Subcutaneous preadipocyte (primary cell): ENCODE data around the gene MT1X. TPM values are rescaled to one million over a fixed set of nuclear protein-coding genes. Genes with fewer than 3 reads are reported as not detected.

ENCODE experiments used
- total RNA-seq: library from RNA; depleted of rRNA; stranded (reverse); fragments of >200 nt; gene quantifications from 2 replicates; pipeline ENCODE4 v1.2.3, GENCODE V29; 2012

The MT1X gene
- 116 and 429 TPM in 2 replicates for total RNA-seq

DNA sequence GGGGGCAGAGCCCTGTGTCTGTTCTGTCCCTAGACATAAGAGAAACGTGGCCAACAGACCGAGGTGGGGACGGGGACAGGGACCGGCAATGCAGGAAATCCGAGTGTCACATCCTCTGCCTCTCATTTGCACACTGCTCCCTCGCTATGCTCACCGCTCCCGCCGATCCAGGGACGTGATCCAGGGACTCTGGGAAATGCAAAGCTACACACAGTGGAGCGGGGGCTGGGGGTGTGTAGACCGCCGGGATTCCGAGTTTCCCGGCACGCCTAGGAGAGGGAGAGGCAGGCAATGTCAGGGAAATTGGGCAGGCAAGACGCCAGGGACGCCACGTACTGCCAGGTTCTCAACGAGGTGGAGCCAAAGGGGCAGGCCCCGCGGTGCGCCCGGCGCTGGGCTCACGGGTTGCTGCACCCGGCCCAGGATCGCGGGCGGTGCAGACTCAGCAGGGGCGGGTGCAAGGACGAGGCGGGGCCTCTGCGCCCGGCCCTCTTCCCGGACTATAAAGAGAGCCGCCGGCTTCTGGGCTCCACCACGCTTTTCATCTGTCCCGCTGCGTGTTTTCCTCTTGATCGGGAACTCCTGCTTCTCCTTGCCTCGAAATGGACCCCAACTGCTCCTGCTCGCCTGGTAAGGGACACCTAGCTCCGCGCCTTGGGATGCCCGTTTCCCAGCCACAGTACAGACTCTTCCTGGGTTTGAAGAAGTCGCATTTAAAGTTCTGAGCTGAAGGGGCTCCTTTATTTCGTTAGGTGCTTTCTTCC, at the start of gene MT1X:
MT1X (plus strand) TSS at position 532 of the 764 bp plus-strand sequence; CDS start at position 603, 71 bp downstream.

GRCh38 chr16:56637814-56638750, 44.2 kb upstream of the MT1X start, which contains the start of gene MT1A:
TSS of gene MT1A (plus strand) at chr16:56638666. CDS start at chr16:56638739, 73 bp downstream.

GRCh38 chr16:56651586-56651985, 30.7 kb upstream of the MT1X start, which contains the start of gene MT1B:
TSS of gene MT1B (plus strand) at chr16:56651886. CDS start at chr16:56651954, 68 bp downstream.

GRCh38 chr16:56657555-56658326, 24.5 kb upstream of the MT1X start, which contains the start of gene MT1F:
TSS of gene MT1F (plus strand) at chr16:56657959. CDS start at chr16:56658059, 100 bp downstream.

DNA sequence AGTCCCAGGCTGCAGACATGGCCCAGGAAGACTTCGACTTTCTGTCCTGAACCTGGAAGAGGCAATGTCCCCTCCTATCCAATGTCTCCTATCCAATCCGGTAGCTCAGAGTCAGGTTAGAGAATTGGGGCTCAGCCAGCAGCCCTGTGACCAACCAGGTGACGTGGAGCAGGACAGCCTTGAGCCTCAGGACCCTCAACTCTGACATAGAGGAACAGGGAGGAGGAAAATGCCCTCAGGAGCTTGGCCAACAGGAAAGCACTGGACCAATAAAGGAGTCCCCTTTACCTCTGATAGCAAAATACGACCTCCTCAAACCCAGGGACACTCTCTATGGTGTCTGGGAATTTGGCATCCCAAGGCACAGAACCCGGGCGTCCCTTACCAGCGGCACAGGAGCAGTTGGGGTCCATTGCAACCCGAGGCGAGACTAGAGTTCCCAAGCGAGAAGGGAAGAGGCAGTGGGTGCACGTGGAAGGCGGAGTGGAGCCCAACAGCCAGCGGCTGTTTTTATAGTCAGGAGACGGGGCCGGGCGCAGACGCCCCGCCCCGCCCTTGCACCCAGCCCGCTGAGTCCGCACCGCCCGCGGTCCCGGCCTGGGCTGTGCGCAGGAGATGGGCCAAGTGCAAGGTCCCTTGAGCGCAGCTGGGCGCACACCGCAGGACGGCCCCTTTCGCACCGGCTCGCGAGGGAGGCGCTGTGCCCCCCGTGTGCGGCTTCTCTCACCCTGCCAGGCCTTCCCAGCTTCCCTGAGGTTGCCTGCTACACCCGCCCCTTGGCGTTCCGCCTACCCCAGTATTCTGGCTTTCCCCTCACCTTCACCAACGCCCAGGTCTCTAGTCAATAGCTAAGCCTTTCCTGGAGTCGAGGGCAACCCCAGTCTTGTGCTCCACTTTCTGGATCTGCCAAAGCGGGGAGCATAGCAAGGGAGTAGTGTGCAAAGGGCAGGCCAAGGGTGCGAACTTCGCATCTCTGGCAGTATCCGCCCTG, 14.4 kb upstream of the MT1X start, which contains the start of gene MT1G:
MT1G (minus strand) TSS at position 485 of the 991 bp plus-strand sequence; CDS start at position 413, 72 bp downstream.

GRCh38 chr16:56669005-56669839, 13.0 kb upstream of the MT1X start, which contains the start of gene MT1H:
TSS of gene MT1H (plus strand) at chr16:56669814. CDS start at chr16:56669885, 71 bp downstream.

DNA sequence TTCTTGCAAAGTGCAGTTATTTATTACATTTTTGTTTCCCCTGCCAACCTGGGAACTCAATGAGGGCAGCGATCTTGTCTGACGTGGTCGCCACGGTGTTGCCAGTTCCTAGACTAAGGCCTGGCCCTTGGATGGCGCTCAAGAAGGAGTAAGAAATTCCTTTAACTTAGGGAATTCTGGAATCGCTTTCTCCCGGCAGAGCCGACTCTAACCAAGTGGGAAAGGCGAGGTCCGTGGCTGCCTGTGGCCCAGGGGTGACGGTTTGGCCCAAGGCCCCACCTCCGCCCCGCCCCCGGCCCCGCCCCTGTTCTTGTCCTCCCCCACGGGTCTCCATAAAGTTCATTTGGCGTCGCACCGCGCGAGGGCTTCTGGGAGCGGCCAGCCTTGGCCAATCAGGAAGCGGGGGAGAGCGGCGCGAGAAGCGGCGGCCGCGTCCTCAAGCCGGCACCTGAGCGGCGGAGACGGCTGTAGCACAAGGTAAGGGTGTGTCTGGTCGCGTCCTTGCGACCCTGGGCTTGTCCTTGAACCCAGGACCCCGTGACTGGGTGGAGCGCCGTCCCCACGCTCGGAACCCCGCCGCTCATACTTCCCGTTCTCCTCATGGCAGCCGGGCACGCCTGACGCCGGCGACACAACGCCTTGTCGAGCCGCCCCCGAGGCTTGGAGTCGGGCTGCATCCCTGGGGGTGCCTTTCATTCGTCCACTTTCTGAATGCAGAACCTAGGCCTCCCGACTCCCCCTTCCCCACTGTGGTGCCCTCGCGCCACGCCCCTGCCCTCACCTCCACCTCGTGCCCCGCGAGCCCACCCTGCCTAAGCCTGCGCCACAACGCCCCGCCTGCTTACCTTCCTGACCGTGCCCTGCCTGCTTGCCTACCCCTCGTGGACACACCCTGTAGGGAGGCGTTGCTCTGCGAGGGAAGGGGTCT, 47.7 kb downstream of the MT1X start, which contains the start of gene NUP93:
NUP93 (plus strand) TSS at position 395 of the 928 bp plus-strand sequence. CDS start 18,119 bp downstream, outside the sequence.

Other genes starting within 250 kb of the MT1X start
- 55.1 and 80.3 TPM in 2 replicates for gene NUDT21, start 231.1 kb upstream of the MT1X start, total RNA-seq
- 61.0 and 66.1 TPM in 2 replicates for gene OGFOD1, start 230.9 kb upstream of the MT1X start, total RNA-seq
- gene BBS2, start 162.4 kb upstream of the MT1X start, total RNA-seq, result 34.6 and 58.4 TPM in 2 replicates
- gene MT4, start 117.4 kb upstream of the MT1X start, total RNA-seq, result not detected in 2 replicates
- gene MT3, start 92.9 kb upstream of the MT1X start, total RNA-seq, result not detected in 2 replicates
- 369 and 405 TPM in 2 replicates for gene MT2A, start 73.9 kb upstream of the MT1X start, total RNA-seq
- 226 and 355 TPM in 2 replicates for gene MT1E, start 56.7 kb upstream of the MT1X start, total RNA-seq
- 4.7 and 24.6 TPM in 2 replicates for gene MT1M, start 49.8 kb upstream of the MT1X start, total RNA-seq
- gene MT1A, start 43.8 kb upstream of the MT1X start, total RNA-seq, result 11.1 and 17.6 TPM in 2 replicates
- gene MT1B, start 30.6 kb upstream of the MT1X start, total RNA-seq, result not detected in 2 replicates
- gene MT1F, start 24.5 kb upstream of the MT1X start, total RNA-seq, result 0.37 TPM in 1 of 2 replicates, not detected in the other
- gene MT1G, start 14.4 kb upstream of the MT1X start, total RNA-seq, result 0.59 and 3.3 TPM in 2 replicates
- gene MT1H, start 12.7 kb upstream of the MT1X start, total RNA-seq, result not detected in 2 replicates
- gene NUP93, start 47.7 kb downstream of the MT1X start, total RNA-seq, result 65.4 and 91.1 TPM in 2 replicates
- gene SLC12A3, start 182.7 kb downstream of the MT1X start, total RNA-seq, result not detected in 2 replicates
- gene HERPUD1, start 249.7 kb downstream of the MT1X start, total RNA-seq, result 53.3 and 70.6 TPM in 2 replicates